Activated CD8-positive, alpha-beta memory T cell treated with anti-CD3 and anti-CD28 coated beads for 1 hour (primary cell): ENCODE data around the gene SRCIN1.
"Not testable (repeated sequence)": the region's sequence is repeated elsewhere in the genome, so short reads cannot be mapped to it uniquely, and the experiment has no call there.

Source experiments
- DNase-seq, 2 donors: peaks; one replicate each; pipeline ENCODE4 v3.0.0-alpha.2; 2020; ENCODE audit warnings: low read depth in 1 of 2; ENCODE audit errors: extremely low read depth in 1 of 2

Gene SRCIN1

GRCh38 chr17:38528141-38528540 is 77.6 kb downstream of the SRCIN1 start:
- DNase-seq = not testable (repeated sequence)

GRCh38 chr17:38526526-38526925 is 79.2 kb downstream of the SRCIN1 start:
- not testable (repeated sequence) for DNase-seq

- DNase-seq = no peak
These were observed 93.2 kb downstream of the SRCIN1 start for GRCh38 chr17:38512473-38513058.

GRCh38 chr17:38511150-38512108 is 94.3 kb downstream of the SRCIN1 start:
- DNase-seq = no peak

GRCh38 chr17:38510421-38511149 is 95.2 kb downstream of the SRCIN1 start:
- no peak for DNase-seq

- DNase-seq = no peak
These were observed 95.9 kb downstream of the SRCIN1 start for GRCh38 chr17:38509772-38510420.

- DNase-seq = peak; percentile 25 to 44
These were observed 96.6 kb downstream of the SRCIN1 start for GRCh38 chr17:38508954-38509771.

GRCh38 chr17:38508570-38508950 is 97.2 kb downstream of the SRCIN1 start:
- DNase-seq = no peak

GRCh38 chr17:38507921-38508569 is 97.7 kb downstream of the SRCIN1 start:
- no peak for DNase-seq

GRCh38 chr17:38507436-38507835 is 98.3 kb downstream of the SRCIN1 start:
- DNase-seq = no peak

- no peak for DNase-seq
These were observed 101.5 kb downstream of the SRCIN1 start for GRCh38 chr17:38504216-38504615.

GRCh38 chr17:38503286-38503913 is 102.4 kb downstream of the SRCIN1 start:
- DNase-seq = not testable (repeated sequence)

GRCh38 chr17:38501718-38502117 is 104.0 kb downstream of the SRCIN1 start:
- DNase-seq = not testable (repeated sequence)

GRCh38 chr17:38499230-38499629 is 106.5 kb downstream of the SRCIN1 start:
- DNase-seq = not testable (repeated sequence)

GRCh38 chr17:38498353-38498752 is 107.4 kb downstream of the SRCIN1 start:
- DNase-seq = no peak

- DNase-seq = not testable (repeated sequence)
These were observed 108.1 kb downstream of the SRCIN1 start for GRCh38 chr17:38497656-38498055.

GRCh38 chr17:38494152-38494551 is 111.6 kb downstream of the SRCIN1 start:
- not testable (repeated sequence) for DNase-seq

- DNase-seq = peak; percentile 77 to 84
These were observed 113.4 kb downstream of the SRCIN1 start for GRCh38 chr17:38492067-38493040.
